Mesodermal cell (in vitro differentiated cells): Measurements from ENCODE around the gene IGSF9.

Experiments used
- H3K27ac ChIP-seq: 2 replicates; pipeline ENCODE4 v1.7.0; 2013; ENCODE audit warnings: mild to moderate bottlenecking, low read depth, low read length, moderate library complexity; ENCODE audit not compliant: severe bottlenecking
- H3K36me3 ChIP-seq: 2 replicates; pipeline ENCODE4 v1.7.1; 2013; ENCODE audit warnings: mild to moderate bottlenecking, low read length, moderate library complexity; ENCODE audit not compliant: control insufficient read depth, insufficient read depth
- H3K4me1 ChIP-seq: one replicate; pipeline ENCODE4 v1.7.1; 2013; ENCODE audit warnings: mild to moderate bottlenecking, low read length; ENCODE audit not compliant: insufficient read depth, control insufficient read depth, poor library complexity, severe bottlenecking
- H3K4me3 ChIP-seq: 2 replicates; pipeline ENCODE4 v1.7.0; 2013; ENCODE audit warnings: low read length, control low read depth, mild to moderate bottlenecking; ENCODE audit not compliant: insufficient read depth, poor library complexity, severe bottlenecking; ENCODE audit errors: extremely low read depth
- H3K9me3 ChIP-seq: 2 replicates; pipeline ENCODE4 v1.7.1; 2013; ENCODE audit warnings: mild to moderate bottlenecking, low read length, moderate library complexity; ENCODE audit not compliant: control insufficient read depth
- WGBS, 2 experiments: methylation state at CpG; one replicate each; pipeline ENCODE4 v1.1.5; 2013; ENCODE audit warnings: missing lambda C conversion rate in 2 of 2; ENCODE audit not compliant: insufficient coverage in 2 of 2; 5-methylcytosine and 5-hydroxymethylcytosine counted together

The IGSF9 gene

DNA sequence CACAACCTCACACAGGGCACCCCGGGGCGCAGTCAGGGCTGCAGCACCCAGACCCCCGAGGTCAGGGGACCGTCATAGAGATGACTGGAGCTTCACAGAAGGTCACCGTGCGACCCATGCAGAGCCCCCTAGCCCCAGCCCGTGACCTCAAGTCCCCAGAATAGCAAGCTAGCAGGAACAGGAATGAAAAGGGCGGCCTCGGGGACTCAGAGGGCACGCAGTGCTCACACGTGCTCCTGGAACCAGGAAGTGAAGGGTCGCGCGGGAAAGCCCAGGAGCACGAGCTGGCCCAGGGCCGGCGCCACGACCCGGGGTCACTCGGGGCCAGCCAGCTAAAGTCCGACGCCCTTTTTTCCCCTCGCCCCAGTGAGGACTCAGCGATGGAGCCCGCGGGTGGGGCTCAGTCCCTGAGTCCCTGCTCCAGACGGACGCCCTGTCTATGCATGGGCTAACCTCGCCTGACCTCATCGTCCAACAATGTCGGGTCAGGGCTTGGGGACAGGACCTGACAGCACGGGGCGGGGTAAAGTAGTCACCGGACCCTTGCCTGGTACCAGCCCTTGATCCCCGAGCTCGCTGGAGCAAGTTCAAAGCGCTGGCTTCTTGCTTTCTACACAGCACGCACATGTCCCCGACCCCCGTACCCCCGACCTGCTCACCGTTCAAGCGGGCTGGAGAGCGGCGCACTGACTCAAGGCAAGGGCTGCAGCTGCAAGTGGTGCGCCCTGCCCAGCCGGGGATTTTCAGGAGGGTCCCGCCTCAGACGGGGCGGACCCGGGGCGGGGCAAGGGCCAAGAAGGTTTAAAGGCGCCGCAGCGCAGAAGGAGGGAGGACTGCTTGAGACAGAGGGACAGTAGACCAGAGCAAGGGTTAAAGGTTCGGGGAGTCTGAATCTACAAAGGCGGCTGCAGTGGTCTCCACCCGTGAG lies 20.4 kb downstream of the IGSF9 start, which contains the start of gene TAGLN2:
Gene TAGLN2, minus strand, starts transcription at position 717 of the 928 bp plus-strand sequence. CDS start 4,998 bp downstream, outside the sequence.
- peak within 1 kb of the TSS; percentile 76 for H3K4me3 ChIP-seq
- H3K36me3 ChIP-seq: peaks cover 29% of the 10 kb centered on the region
- H3K4me1 ChIP-seq: peaks cover 33% of the 10 kb centered on the region
- peak within 1 kb of the TSS; percentile 98 for H3K27ac ChIP-seq
- no peaks in the 10 kb centered on the region for H3K9me3 ChIP-seq
- WGBS, 2 experiments: 0% methylated on average over 55 of the region's 58 CpGs

DNA sequence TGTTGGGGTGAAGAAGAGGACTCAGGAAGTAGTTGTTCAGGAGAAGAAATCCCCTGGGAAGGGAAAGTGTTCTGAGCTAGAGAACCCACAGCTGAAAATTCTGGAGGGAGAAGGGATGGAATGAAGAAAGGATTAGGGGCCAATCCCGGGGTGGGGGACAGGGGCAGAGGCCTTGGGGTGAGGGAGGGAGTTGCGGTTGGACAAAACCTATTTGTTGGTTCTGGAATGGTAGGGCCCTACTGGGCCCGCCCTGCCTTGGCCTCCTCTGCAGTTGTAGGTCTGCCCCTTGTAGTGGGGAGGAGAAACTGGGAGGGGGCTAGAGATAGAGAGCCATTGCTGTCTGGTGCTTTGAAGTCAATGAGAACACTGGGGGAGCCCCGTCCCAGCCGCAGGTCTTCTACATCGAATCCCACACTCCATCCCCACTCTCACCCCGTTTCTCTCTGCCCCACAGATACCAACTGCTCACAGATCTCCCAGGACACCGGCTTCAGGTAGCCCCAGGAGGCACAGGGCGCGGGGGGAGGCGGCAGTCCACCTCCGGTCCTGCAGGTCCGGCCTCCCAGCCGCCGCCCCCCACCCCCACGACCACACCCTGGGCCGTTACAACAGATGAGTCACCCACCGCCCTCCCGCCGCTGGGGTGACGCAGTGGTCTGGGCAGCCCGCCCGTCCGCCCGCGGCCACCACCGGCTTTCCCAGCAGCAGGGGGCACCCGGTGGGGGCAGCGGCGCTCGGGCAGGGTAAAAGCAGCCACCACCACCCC lies 21.2 kb downstream of the IGSF9 start:
- 5 to 8% methylated on average over 17 to 25 of the region's 31 CpGs for whole genome bisulfite sequencing, 2 experiments

DNA sequence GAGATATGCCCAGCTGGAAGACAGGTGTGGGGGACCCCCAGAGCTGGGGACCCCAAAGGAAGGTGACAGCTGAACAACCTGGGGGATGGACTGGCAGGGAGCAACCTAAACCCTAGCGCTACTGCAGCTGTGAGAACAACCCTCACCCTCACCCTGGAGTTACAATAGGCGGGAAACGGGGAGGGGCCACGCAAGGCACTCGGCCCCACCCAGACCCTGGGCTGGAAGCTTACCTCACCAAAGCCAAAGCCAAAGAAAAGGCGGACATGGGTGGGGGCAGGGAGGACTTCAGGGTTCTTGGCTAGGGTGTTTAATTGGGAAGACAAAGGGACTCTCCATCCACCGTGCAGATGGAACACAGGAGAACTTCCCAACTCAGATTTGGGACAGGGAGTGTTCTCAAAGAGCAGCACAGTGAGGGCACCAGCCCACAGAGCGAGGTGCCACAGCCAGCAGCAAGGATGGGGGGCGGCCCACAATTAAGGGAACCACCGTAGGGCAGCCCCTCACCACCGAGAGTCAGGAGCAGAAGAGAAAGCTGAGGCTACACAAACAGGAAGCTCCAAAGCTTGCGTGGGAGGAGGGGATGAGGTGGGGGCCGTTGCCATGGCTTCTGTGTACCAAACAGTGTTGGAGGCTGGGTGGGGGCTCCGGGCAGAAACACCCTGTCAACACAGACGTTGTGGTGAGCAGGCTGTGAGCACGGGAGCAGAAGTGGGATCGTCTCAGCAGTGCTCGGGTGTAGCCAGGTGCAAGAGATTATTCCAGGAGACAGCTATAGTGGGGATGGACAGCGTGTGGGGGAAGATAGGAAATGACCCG lies 22.0 kb downstream of the IGSF9 start:
- Histone ChIP-seq H3K9me3 (no peaks in the 10 kb centered on the region), H3K4me1 (peaks cover 46% of the 10 kb centered on the region), H3K27ac (peak overlapping the region; percentile 98), H3K36me3 (peaks cover 46% of the 10 kb centered on the region), H3K4me3 (peak overlapping the region; percentile 76)
- 20 to 21% methylated on average over 12 to 13 of the region's 20 CpGs for WGBS, 2 experiments

More for the DNA sequence above, 21.2 kb downstream of the IGSF9 start:
- Histone ChIP-seq H3K4me3 (peak overlapping the region; percentile 76), H3K36me3 (peaks cover 38% of the 10 kb centered on the region), H3K9me3 (no peaks in the 10 kb centered on the region), H3K4me1 (peaks cover 39% of the 10 kb centered on the region), H3K27ac (peak overlapping the region; percentile 98)

DNA sequence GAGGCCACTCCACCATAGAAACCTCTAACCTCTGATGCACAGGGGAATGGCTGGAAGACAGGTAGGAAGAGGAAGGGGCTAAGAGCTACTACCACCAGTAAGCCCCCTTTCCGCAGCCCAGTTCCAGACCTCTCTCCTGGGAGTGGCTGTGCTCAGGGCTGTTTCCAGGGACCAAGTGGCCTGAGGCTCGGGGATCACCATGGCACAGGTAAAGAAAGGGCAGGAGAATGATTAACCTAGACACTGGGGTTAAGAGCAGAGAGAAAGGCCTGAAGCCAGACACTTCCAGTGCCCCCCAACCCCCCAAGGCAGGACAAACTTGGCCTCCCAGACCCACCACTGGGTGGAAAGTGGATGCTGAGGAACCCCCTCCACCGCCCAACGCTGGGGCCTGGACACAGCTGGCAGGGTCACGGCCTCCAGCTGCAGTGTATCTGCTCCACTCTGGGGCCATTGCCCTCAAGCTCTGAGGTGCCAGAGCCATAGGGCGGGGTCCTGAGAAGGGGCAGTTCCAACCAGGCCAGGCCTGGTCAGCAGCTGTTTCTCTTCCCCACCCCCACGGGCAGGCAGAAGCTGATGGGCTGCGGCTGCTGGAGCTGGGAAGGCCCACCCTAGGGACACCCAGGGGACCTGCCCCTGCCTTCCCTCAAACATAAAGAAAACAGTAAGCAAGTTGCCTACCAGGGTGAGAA lies 22.8 kb downstream of the IGSF9 start:
- 79 to 81% methylated on average over 4 to 7 of the region's 8 CpGs for WGBS, 2 experiments
- H3K27ac ChIP-seq: peak overlapping the region; percentile 98
- H3K36me3 ChIP-seq: peaks cover 52% of the 10 kb centered on the region
- H3K9me3 ChIP-seq: no peaks in the 10 kb centered on the region
- peaks cover 53% of the 10 kb centered on the region for H3K4me1 ChIP-seq
- H3K4me3 ChIP-seq: peak overlapping the region; percentile 76

DNA sequence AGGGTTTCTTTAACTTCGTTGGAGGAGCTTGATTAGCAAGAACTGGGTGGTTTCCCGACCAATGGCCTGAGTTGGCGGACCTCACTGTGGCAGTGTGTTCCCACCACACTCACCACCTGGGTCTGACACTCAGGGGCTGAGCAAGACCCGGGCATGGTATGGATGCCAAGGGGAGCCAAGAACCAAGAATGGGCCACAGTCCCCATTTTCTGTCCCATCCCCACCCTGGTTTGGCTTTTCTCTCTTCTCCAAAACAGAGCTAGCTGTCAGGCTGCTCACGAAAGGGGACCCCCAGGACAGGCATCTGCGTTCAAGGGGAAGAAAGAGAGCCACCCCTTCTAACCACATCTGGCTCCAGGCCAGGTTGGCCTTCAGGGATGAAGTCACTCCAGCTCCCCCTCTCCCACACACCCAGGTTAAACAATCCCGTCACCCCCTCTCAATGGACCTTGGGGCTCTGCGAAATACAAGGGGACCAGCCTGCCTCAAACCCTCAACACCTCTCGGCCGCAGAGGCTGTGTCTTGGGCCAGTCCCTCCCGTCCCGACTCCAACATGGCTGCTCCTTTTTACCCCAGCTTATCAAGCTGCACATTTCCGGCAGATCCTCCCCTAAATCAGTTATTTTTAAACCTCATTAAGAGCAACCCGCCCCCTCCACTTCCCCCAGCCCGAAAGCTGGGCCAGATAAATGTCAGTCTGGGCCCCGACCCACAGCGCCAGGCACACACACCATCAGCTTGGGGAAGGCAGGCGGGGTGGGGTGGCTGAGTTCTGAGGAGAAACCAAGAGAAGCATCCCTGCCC lies 23.5 kb downstream of the IGSF9 start:
- Histone ChIP-seq H3K36me3 (peaks cover 57% of the 10 kb centered on the region), H3K4me1 (peaks cover 61% of the 10 kb centered on the region), H3K9me3 (no peaks in the 10 kb centered on the region), H3K27ac (no peak overlapping the region), H3K4me3 (peak overlapping the region; percentile 76)
- 82 to 88% methylated on average over 8 to 16 of the region's 18 CpGs for WGBS, 2 experiments

- H3K4me1 ChIP-seq: peaks cover 65% of the 10 kb centered on the region
- H3K9me3 ChIP-seq: no peaks in the 10 kb centered on the region
- WGBS, 2 experiments: 71% methylated on average over 1 of the region's 1 CpG; no CpG with 5 or more reads in 1 of the 2 experiments
- H3K4me3 ChIP-seq: no peak overlapping the region
- no peak overlapping the region for H3K27ac ChIP-seq
- H3K36me3 ChIP-seq: peaks cover 57% of the 10 kb centered on the region
Measured at GRCh38 chr1:159921251-159921650, 24.2 kb downstream of the IGSF9 start.

DNA sequence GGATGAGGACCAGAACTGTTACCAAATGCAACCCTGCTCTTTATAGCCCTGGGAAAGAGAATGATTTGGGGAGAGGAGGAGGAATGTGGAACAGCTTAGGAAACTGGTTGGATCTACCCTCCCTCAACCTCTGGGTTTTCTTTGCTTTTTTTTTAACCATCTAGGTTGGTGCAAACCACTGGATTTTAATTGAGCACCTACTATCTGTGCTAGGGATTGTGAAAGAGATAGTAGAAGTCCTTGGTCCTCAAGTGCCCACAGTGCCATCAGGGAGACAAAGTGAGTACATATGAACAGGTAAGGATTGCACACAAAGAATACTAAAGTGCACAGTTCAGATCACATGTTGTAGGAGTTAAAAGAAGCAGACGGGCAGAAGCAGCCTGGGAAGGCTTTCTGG lies 24.8 kb downstream of the IGSF9 start:
- Histone ChIP-seq H3K36me3 (peaks cover 57% of the 10 kb centered on the region), H3K4me3 (no peak overlapping the region), H3K9me3 (no peaks in the 10 kb centered on the region), H3K4me1 (peaks cover 66% of the 10 kb centered on the region), H3K27ac (no peak overlapping the region)
- 100% methylated on average over 1 of the region's 1 CpG; no CpG with 5 or more reads in 1 of the 2 experiments for WGBS, 2 experiments

DNA sequence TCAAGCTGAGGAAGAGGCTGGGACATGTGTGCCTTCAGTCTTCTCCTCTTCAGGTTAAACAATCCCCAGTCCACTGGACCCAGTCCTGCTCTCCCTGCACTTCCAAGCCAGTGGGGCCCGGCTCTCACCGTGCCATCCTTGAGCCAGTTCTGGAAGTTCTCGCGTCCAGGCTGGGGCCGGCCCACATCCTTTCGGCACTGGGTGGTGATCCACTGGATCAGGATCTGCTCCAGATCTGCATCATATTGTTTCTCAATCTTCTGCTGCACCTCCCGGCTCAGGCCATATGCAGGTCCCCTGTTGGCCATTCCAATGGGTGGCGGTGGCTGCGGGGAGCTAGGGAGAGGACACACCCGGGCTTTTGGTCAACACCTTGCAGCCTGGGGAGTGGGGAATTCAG lies 25.2 kb downstream of the IGSF9 start:
- Histone ChIP-seq H3K36me3 (peaks cover 57% of the 10 kb centered on the region), H3K9me3 (no peaks in the 10 kb centered on the region), H3K27ac (no peak overlapping the region), H3K4me1 (peaks cover 70% of the 10 kb centered on the region), H3K4me3 (no peak overlapping the region)
- 95 to 97% methylated on average over 10 of the region's 10 CpGs for WGBS, 2 experiments

DNA sequence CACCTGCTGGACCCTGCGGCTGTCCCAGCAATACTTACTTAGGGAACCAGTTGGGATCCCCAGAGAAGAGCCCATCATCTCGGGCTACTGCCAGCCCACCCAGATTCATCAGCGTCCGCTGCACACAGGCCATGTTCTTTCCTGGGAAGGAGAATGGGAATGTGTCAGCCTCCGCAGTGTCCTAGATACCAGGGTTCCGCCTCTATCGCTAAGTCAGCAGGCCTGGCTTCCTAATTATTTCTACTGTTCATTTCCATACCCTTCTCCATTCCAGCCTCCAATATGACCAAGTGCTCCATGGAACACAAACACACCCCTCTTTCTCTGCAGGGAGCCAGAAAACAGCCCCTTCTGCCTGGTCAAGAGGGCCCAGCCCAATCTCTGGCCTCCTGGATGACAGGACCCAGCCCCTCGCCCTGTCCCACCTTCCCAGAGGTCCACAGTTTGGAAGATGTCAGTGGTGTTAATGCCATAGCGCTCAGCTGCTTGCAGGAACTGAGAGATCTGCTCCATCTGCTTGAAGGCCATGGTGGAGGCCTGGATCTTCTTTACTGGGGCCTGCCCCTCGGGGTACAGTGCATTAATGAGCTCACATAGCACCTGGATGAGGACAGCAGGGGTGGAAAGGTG lies 26.1 kb downstream of the IGSF9 start:
- Histone ChIP-seq H3K9me3 (no peaks in the 10 kb centered on the region), H3K4me1 (peaks cover 72% of the 10 kb centered on the region), H3K27ac (no peak overlapping the region), H3K36me3 (peaks cover 57% of the 10 kb centered on the region), H3K4me3 (no peak overlapping the region)
- WGBS, 2 experiments: 94 to 95% methylated on average over 3 to 10 of the region's 10 CpGs
